A549 treated with AZD2906 at 1 μM for 4 hours (cell line): ENCODE measurements around the gene IL20RA. TPM values are rescaled to one million over a fixed set of nuclear protein-coding genes. Genes with fewer than 3 reads are reported as not detected.

Experiments used
- total RNA-seq: library from RNA; stranded (reverse); fragments of 200-300 nt; extraction: Qiagen RNA extraction; gene quantifications from 5 replicates; pipeline ENCODE4 v1.2.3, GENCODE V29; 2022

IL20RA gene, protein sequence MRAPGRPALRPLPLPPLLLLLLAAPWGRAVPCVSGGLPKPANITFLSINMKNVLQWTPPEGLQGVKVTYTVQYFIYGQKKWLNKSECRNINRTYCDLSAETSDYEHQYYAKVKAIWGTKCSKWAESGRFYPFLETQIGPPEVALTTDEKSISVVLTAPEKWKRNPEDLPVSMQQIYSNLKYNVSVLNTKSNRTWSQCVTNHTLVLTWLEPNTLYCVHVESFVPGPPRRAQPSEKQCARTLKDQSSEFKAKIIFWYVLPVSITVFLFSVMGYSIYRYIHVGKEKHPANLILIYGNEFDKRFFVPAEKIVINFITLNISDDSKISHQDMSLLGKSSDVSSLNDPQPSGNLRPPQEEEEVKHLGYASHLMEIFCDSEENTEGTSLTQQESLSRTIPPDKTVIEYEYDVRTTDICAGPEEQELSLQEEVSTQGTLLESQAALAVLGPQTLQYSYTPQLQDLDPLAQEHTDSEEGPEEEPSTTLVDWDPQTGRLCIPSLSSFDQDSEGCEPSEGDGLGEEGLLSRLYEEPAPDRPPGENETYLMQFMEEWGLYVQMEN
- 0.06 to 0.14 TPM in 2 of 5 replicates, not detected in the others for total RNA-seq

GRCh38 chr6:137044366-137045221 is at the start of gene IL20RA:
Gene IL20RA, minus strand, starts transcription at chr6:137044965. Its CDS starts 237 bp downstream, at chr6:137044728.

Other genes starting within 250 kb of the IL20RA start
- 4.5 to 5.4 TPM (median 5.1 TPM) in 5 replicates for gene PEX7, start 222.4 kb downstream of the IL20RA start, total RNA-seq
- 0.05 to 0.09 TPM (median 0.09 TPM) in 4 of 5 replicates, not detected in the other for gene SLC35D3, start 122.7 kb downstream of the IL20RA start, total RNA-seq
- not detected in 5 replicates for gene IL22RA2, start 128.7 kb upstream of the IL20RA start, total RNA-seq
- 38.7 to 50.4 TPM (median 39.5 TPM) in 5 replicates for gene IFNGR1, start 174.4 kb upstream of the IL20RA start, total RNA-seq